ENCODE results near the gene FAM209B. TPM values are rescaled to one million over a fixed set of nuclear protein-coding genes. Genes with fewer than 3 reads are reported as not detected.

The FAM209B gene
- total RNA-seq, 1 experiment from 2014 or later = 0.92 TPM

DNA sequence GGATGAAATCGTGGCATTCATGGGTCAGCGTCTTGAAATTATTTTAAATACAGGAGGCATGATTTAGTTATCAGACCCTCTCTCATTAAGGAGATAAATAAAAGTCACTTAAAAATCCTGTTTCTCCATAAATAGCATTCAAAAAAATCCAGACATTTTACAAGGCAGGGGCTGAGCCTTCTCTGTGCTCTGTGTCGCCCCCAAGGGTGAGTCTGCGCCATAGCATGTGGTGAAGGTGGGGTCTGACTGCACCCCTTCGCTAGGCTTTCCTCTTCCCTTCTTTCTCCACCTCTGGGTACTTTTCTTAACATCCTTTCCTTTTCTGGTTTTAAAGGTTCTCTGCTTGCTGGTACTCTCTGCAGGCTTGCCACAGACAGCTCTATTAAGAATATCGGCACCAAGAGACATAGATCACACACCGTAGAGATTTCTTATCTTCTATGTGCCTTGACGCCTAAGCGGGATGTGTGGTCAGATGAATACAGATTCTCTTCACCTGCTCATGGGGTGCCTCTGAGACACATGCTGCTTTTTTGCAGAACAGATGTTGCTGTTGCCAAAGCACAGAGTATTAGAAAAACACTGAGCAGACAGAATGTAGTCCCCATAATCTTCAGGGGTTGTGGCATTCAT is 28.6 kb upstream of the FAM209B start:
- WGBS (ENCODE audit: extremely low coverage, insufficient read length, low lambda C conversion rate) = no CpG with 5 or more reads among the region's 9 CpGs
- TF ChIP-seq CTCF (conservative IDR thresholded peaks at IDR 0.05) = peak; percentile 83
- H3K4me1 Mint-ChIP-seq = peaks cover 2 to 3% of the 10 kb centered on the region in 2 experiments; a peak in 2 of 4 replicates
- H3K23ac ChIP-seq (ENCODE audit: insufficient read length, low read depth, low read length) = no peak overlapping the region
- H3K36me3 Mint-ChIP-seq (ENCODE audit: insufficient read depth in 1 of 3, low read depth in 3 of 3) = no peaks in the 10 kb centered on the region
- peak; percentile 37 for DNase-seq
- no peak overlapping the region for H2BK120ac ChIP-seq (ENCODE audit: low read depth, low read length, poor library complexity, severe bottlenecking)
- H2BK5ac ChIP-seq (ENCODE audit: insufficient read length, low read length) = no peak overlapping the region
- H2AFZ ChIP-seq (ENCODE audit: low read length) = no peak overlapping the region
- no peak overlapping the region for H3K4me3 Mint-ChIP-seq
- H3K27ac ChIP-seq (ENCODE audit: insufficient read length, low read depth, low read length) = no peak overlapping the region
- H3K56ac ChIP-seq (ENCODE audit: insufficient read length, low read depth, low read length) = no peak overlapping the region
- no peaks in the 10 kb centered on the region for H3K9me3 Mint-ChIP-seq
- H3K27me3 ChIP-seq (ENCODE audit: insufficient read depth, low read length) = no peaks in the 10 kb centered on the region
- H2BK12ac ChIP-seq (ENCODE audit: insufficient read length, low read depth, low read length) = no peak overlapping the region
- no peak overlapping the region for H4K8ac ChIP-seq (replicated peaks; ENCODE audit: insufficient read length, low read depth, low read length)
- no peak overlapping the region for H3K18ac ChIP-seq (ENCODE audit: insufficient read length, low read depth, low read length)
- no peaks in the 10 kb centered on the region for H3K4me1 ChIP-seq (ENCODE audit: insufficient read depth, low read length)
- no peaks in the 10 kb centered on the region for H3K9me3 ChIP-seq (ENCODE audit: control insufficient read depth, low read depth, low read length)
- no peak overlapping the region for H3K9ac ChIP-seq (ENCODE audit: extremely low read depth, insufficient read length, low read length)
- H4K20me1 ChIP-seq (ENCODE audit: control insufficient read depth, insufficient read depth, insufficient read length) = no peaks in the 10 kb centered on the region
- no peak overlapping the region for H3K4ac ChIP-seq (ENCODE audit: low read depth, low read length)
- 0 out of 7 replicates have a peak overlapping the region, but pooled peaks have one; percentile 33 to 81 (median 62) for H3K27ac Mint-ChIP-seq
- no peak overlapping the region for H3T11ph ChIP-seq (ENCODE audit: low read length)
- peaks cover 6% of the 10 kb centered on the region for H3K79me1 ChIP-seq (ENCODE audit: insufficient read depth, low read depth, low read length, poor library complexity, severe bottlenecking)
- no peak overlapping the region for H2BK20ac ChIP-seq (ENCODE audit: low read depth, low read length, poor library complexity, severe bottlenecking)
- H4K91ac ChIP-seq (ENCODE audit: insufficient read length, low read depth, low read length) = no peak overlapping the region
- H3K14ac ChIP-seq (ENCODE audit: insufficient read depth, low read length) = no peak overlapping the region
- no peak overlapping the region for H2AK5ac ChIP-seq (ENCODE audit: insufficient read length, low read length)
- no peaks in the 10 kb centered on the region for H3K27me3 Mint-ChIP-seq (ENCODE audit: low read depth)
- H3K79me2 ChIP-seq (ENCODE audit: insufficient read depth, low read length) = no peaks in the 10 kb centered on the region
- H4K5ac ChIP-seq (ENCODE audit: insufficient read length, low read depth, low read length) = no peak overlapping the region
- no peak overlapping the region for H2BK15ac ChIP-seq (ENCODE audit: low read depth, low read length)
- no peak overlapping the region for H3K4me2 ChIP-seq (ENCODE audit: insufficient read depth, insufficient read length, low read length)
- no peaks in the 10 kb centered on the region for H3K23me2 ChIP-seq (ENCODE audit: insufficient read length, low read depth, low read length, poor library complexity, severe bottlenecking)
